GM12865 (cell line): Measurements from ENCODE around the gene HAUS8.

ENCODE experiments used
- DNase-seq: peaks from one replicate; pipeline ENCODE4 v3.0.0; 2010; ENCODE audit warnings: low read depth
- H3K4me3 ChIP-seq: 2 replicates; pipeline ENCODE4 v1.5.1; 2011; ENCODE audit warnings: mild to moderate bottlenecking, low read depth, low read length, control low read depth
- CTCF ChIP-seq: IDR thresholded peaks from 2 replicates; pipeline ENCODE4 v1.5.1; 2011; ENCODE audit warnings: low read length, control low read depth, low read depth, inconsistent platforms; ENCODE audit not compliant: insufficient read depth; ENCODE audit errors: missing control alignments

Gene HAUS8

DNA sequence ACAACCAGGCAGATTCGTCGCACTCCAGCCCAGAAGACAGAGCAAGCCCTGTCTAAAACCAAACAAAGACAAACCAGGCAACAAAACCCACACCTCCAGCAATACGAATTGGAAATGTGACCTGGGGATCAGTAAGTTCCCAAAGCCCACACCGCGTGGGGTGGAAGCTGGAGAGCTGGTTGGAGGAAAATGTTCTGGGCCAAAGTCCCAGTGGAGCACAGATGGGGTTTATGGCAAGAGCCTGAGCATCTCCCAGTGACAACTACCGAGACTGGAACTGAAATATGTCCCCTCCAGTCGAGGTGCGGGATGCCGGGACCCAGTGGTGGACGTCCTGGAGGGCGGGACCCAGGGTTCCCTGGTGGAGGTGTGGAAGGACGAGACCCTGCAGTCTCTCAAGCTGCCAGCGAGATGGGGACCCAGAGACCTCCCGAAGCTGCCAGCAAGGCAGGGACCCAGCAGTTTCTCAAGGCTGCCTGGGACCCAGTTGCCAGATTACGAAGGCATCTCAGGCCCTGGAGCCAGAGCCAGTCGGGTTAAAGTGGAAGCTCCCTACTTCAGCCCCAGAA lies 26.3 kb downstream of the HAUS8 start:
- no peak overlapping the region for H3K4me3 ChIP-seq
- no peak for DNase-seq
- no peak for TF ChIP-seq CTCF

DNA sequence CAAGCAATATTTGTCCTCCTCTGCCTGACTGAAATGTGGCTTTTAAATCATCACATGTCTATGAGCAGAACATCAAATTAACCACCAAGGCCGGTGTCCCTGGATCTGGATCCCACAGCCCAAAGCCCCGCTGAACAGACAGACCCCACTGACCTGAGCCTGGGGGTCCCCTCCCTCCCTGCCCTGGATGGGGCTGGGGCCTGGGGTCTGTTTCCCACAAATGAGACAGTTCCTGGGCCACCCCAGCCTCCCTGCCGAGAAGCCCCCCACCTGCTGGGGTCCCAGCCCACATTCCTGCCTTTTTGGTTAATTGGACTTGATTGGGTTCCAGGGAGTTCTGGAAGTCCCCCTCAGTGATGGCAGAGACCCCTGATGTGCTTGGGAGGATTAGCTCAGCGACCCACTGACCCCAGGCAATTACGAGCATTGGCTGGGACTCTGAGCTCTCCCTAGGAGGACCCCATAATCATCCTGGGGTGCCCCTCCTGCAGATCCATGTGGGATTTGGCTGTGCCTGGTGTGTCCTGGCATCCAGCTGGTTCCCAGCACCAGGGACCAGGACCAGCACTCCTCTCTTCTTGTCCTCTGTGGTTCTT lies 29.2 kb downstream of the HAUS8 start:
- TF ChIP-seq CTCF = no peak
- no peak for DNase-seq
- H3K4me3 ChIP-seq = no peak overlapping the region

DNA sequence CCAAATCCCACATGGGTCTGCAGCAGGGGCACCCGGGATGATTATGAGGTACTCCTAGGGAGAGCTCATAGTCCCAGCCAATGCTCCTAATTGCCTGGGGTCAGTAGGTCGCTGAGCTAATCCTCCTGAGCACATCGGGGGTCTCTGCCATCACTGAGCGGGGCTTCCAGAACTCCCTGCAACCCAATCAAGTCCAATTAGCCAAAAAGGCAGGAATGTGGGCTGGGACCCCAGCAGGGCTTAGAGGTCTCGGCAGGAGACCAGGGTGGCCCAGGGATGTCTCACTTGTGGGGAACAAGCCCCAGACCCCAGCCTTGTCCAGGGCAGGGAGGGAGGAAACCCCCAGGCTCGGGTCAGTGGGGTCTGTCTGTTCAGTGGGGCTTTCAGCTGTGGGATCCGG lies 31.5 kb downstream of the HAUS8 start:
- no peak for DNase-seq
- TF ChIP-seq CTCF = no peak
- H3K4me3 ChIP-seq = no peak overlapping the region

DNA sequence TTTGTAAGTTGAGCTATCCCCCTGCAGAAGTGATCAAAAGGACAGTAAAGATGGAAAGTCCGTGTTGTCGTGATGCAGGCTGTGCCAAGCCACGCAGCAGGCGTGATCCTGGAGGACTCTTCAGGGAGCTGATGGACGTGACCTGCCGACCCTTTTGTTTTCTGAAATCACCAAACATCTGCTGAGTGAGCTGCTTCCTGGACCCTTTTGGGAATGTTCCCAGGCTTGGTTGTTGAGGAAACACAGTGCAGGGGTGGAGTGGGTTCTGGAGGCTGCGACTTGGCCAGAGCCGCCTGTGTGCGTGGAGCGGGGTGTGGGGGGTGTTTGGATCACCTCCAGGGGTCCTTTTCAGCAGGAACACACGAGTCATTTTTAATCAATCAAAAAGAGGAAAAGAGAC lies 33.3 kb downstream of the HAUS8 start:
- no peak for DNase-seq
- no peak overlapping the region for H3K4me3 ChIP-seq
- no peak for TF ChIP-seq CTCF

DNA sequence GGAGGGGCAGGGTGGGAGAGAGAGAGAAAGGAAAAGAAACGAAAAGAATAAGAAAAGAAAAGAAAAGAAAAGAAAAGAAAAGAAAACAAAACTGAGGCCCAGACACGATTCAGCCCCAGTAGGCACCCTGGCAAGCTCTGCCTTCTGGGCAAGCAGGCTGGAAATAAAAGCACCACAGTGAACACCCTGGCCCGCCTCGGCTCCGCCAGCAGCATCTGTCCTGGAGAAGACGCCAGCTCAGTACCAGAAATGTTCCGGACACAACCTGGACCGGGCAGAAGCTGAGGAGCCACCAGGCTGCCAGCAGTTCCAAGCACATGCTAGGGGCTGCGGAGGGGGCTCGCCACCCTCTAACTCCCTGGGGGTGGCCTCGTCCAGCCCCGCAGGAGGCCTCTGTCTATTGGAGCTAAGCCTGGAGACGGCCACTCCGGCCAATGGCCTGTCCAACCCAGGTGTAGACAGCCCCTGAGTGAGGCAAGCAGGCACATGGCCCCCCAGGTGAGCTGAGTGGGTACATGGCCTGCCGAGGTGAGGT lies 37.2 kb downstream of the HAUS8 start:
- no peak overlapping the region for H3K4me3 ChIP-seq
- no peak for DNase-seq
- no peak for TF ChIP-seq CTCF

DNA sequence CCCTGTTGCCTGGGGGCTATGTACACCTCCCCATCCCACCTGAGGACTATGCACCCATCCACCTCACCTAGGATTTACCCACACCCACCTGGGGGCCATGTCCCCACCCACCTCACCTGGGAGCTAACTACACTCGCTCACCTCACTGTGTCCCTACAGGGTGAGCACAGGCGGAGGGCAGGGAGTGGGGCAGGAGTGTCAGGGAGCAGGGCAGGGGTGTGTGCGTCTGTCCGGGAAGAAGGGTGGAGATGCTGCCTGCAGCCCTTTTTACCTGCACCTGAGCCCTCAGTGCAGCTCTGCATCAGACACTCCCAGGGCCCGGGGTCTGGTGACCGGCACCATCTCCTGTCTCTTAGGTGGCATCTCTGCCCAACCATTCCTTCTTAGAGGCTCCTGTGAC lies 38.1 kb downstream of the HAUS8 start:
- no peak for TF ChIP-seq CTCF
- DNase-seq = no peak
- H3K4me3 ChIP-seq = no peak overlapping the region

DNA sequence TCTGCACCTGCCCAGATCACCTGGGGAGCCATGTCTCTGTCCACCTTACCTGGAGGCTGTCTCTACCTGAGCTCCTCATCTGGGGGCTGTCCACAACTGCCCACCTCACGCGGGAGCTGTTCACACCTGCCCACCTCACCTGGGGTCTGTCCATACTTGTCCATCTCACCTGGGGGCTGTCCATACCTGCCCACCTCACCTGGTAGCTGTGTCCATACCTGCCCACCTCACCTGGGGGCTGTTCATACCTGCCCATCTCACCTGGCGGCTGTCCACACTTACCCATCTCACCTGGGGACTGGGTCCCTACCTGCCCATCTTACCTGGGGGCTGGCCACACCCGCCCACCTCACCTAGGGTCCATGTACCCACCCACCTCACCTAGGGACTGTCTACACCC lies 38.6 kb downstream of the HAUS8 start:
- no peak for DNase-seq
- no peak for TF ChIP-seq CTCF
- no peak overlapping the region for H3K4me3 ChIP-seq
